22Rv1 (cell line): ENCODE results near the gene SLBP.

Experiments
- H3K27ac ChIP-seq: fragments of 450-650 bp; 2 replicates; pipeline ENCODE4 v1.5.1; 2017
- ZFX ChIP-seq: fragments of 450-650 bp; IDR thresholded peaks from 2 replicates; pipeline ENCODE4 v1.6.1; 2017; ENCODE audit warnings: antibody characterized with exemption, borderline replicate concordance
- TF ChIP-seq, protein P1 (sequence below): fragments of 450-650 bp; IDR thresholded peaks from 2 replicates; pipeline ENCODE4 v1.5.1; 2017; ENCODE audit warnings: mild to moderate bottlenecking

The SLBP gene

DNA sequence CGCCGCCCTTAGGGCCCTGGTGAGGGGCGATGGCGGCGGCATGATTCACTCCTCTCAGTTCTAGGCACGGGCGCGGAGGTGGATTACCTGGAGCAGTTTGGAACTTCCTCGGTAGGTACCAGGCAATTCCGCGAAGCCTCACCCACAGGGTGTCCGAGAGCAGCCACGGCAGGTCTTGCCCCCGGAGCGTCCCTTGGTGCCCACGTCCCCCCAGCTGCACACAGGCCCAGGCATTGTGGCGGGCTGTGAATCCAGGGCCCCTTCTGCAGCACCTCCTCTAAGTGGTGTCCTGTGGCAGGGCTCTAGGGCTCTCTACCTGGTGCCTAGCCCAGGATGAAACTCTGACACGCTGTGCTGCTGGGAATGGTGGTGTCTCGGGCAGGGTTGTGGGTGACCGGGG lies 23.1 kb upstream of the SLBP start:
- TF ChIP-seq, protein P1, sequence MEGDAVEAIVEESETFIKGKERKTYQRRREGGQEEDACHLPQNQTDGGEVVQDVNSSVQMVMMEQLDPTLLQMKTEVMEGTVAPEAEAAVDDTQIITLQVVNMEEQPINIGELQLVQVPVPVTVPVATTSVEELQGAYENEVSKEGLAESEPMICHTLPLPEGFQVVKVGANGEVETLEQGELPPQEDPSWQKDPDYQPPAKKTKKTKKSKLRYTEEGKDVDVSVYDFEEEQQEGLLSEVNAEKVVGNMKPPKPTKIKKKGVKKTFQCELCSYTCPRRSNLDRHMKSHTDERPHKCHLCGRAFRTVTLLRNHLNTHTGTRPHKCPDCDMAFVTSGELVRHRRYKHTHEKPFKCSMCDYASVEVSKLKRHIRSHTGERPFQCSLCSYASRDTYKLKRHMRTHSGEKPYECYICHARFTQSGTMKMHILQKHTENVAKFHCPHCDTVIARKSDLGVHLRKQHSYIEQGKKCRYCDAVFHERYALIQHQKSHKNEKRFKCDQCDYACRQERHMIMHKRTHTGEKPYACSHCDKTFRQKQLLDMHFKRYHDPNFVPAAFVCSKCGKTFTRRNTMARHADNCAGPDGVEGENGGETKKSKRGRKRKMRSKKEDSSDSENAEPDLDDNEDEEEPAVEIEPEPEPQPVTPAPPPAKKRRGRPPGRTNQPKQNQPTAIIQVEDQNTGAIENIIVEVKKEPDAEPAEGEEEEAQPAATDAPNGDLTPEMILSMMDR, result no peak
- no peak for TF ChIP-seq ZFX

DNA sequence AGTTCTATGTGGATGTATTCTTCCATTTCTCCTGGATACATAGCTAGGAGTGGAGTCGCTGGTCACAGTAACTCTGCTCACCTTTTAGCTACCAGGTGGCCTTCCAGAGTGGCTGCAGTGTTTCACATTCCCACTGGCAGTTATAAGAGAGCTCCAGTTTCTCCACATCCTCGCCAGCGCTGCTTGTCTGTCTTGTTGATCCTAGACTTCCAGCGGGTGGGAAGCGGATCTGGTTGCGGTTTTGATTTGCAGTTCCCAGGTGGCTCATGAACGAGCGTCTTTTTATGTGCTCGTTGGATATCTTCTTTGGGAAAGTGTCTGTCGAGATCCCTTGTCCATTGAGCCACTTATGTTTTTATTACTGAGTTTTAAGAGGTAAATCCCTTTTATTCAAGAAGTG lies 20.8 kb upstream of the SLBP start:
- no peak overlapping the region for H3K27ac ChIP-seq
- no peak for TF ChIP-seq ZFX
- TF ChIP-seq, protein P1, result no peak

More for the DNA sequence above, 23.1 kb upstream of the SLBP start:
- no peak overlapping the region for H3K27ac ChIP-seq

DNA sequence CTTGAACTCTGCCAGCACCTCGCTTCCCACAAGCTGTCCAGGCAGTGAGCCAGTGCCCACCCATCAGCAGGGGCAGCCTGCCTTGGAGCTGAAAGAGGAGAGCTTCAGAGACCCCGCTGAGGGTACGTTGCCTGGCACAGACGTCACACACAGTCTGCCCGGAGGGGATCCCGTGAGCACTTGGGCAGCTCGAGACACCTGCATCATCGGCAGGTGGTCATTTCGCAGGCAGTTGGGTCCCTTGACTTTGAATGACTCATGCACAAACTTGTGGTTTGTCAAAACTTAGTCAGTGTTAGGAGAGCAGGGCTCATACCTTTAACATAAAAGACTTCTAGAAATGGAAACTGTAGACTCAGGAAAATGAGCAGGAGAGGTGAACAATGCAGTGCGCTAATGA lies 19.1 kb upstream of the SLBP start:
- H3K27ac ChIP-seq, result no peak overlapping the region
- TF ChIP-seq ZFX, result no peak
- TF ChIP-seq, protein P1, result no peak

DNA sequence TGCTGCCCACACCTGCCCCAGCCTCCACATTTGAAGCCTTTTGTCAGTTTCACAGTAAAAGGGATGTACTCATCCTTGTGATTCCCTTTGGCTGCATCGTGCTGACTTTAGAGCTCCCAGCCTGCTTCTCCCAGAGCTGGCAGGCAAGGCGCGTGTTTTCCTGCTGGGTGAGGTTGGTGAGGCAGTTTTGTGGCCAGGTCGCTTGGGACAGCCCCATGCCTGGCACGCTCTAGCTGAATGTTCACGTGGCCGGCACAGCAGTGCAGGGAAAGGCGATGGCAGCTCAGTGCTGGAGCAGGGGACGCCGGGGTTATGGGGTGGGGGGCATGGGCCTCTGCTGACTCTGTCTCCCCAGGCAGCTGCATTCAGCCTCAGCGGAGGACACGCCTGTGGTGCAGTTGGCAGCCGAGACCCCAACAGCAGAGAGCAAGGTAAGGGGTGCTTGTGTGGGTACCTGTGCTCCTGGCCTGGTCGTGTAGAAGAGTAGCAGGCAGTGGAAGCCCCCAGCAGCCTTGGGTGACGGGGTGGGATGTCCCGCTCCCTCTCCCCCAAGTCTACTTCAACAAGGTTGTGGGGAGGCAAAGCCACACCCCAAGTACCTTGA lies 18.5 kb upstream of the SLBP start:
- TF ChIP-seq ZFX, result no peak
- TF ChIP-seq, protein P1, result no peak
- H3K27ac ChIP-seq, result no peak overlapping the region

DNA sequence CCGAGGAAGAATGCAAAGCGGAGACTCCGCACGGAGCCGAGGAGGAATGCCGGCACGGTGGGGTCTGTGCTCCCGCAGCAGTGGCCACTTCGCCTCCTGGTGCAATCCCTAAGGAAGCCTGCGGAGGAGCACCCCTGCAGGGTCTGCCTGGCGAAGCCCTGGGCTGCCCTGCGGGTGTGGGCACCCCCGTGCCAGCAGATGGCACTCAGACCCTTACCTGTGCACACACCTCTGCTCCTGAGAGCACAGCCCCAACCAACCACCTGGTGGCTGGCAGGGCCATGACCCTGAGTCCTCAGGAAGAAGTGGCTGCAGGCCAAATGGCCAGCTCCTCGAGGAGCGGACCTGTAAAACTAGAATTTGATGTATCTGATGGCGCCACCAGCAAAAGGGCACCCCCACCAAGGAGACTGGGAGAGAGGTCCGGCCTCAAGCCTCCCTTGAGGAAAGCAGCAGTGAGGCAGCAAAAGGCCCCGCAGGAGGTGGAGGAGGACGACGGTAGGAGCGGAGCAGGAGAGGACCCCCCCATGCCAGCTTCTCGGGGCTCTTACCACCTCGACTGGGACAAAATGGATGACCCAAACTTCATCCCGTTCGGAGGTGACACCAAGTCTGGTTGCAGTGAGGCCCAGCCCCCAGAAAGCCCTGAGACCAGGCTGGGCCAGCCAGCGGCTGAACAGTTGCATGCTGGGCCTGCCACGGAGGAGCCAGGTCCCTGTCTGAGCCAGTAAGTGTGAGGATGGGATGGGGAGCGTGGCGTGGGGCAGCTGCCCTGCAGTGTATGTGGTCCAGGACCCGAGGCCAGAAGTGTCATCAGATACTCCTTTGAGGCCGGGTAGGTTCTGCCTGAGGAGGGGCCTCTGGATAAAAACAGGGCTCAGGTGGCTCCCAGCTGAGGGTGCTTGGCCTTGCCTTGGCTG lies 16.2 kb upstream of the SLBP start:
- TF ChIP-seq ZFX, result no peak
- TF ChIP-seq, protein P1, result no peak
- no peak overlapping the region for H3K27ac ChIP-seq

DNA sequence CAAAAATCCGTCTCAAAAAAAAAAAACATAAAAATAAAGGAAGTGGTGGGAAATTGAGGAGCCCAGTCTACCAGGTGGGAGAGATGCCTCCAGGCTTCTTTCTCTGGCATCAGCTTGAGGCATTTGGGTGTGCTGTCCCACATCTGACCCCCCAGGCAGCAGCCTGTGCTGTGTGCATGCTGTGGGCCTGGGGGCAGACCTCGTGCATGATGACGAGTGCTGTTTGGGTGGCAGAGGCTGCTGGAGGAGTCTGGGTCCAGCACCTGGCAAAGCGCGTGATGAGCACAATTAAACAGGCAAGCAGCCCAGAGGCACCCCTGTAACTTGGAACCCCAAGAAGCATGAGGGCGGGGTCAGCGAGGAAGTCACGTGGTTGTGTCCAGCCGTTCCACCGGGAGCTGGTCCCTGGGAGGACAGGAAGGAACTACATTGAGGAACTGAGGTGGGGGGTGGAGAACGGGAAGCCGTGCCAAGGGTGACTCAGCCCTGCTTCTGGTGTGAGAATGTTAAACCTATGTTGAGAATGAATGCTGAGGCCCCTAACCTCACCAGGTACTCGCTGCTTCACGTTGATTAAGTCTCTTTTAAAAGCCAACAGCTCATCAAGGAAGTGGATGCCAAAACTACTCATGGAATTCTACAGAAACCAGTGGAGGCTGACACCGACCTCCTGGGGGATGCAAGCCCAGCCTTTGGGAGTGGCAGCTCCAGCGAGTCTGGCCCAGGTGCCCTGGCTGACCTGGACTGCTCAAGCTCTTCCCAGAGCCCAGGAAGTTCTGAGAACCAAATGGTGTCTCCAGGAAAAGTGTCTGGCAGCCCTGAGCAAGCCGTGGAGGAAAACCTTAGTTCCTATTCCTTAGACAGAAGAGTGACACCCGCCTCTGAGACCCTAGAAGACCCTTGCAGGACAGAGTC lies 15.3 kb upstream of the SLBP start:
- no peak for TF ChIP-seq ZFX
- TF ChIP-seq, protein P1, result no peak
- H3K27ac ChIP-seq, result peak overlapping the region; percentile 20
